Choroid plexus epithelial cell (primary cell): ENCODE data around the gene NPAS3.
A peak's percentile ranks its signal among the peaks of the same experiment; 100 is the strongest.

ENCODE experiments used
- DNase-seq: peaks from one replicate; pipeline ENCODE4 v3.0.0-alpha.2; 2010; ENCODE audit warnings: low read depth
- H3K4me3 ChIP-seq: 2 replicates; pipeline ENCODE4 v1.5.1; 2011; ENCODE audit warnings: low read depth, mild to moderate bottlenecking, control low read depth, low read length, moderate library complexity
- CTCF ChIP-seq: conservative IDR thresholded peaks from 2 replicates; pipeline ENCODE4 v1.5.1; 2011; ENCODE audit warnings: low read depth, mild to moderate bottlenecking, control low read depth, inconsistent platforms, low read length, moderate library complexity

Gene NPAS3

GRCh38 chr14:33568935-33569579 lies 630.4 kb downstream of the NPAS3 start:
- no peak for TF ChIP-seq CTCF
- peak; percentile 55 for DNase-seq
- no peak overlapping the region for H3K4me3 ChIP-seq

- no peak overlapping the region for H3K4me3 ChIP-seq
- no peak for TF ChIP-seq CTCF
- peak; percentile 53 for DNase-seq
These were observed 631.4 kb downstream of the NPAS3 start for GRCh38 chr14:33569821-33570687.

- H3K4me3 ChIP-seq = no peak overlapping the region
- TF ChIP-seq CTCF = no peak
- DNase-seq = peak; percentile 54
These were observed 632.1 kb downstream of the NPAS3 start for GRCh38 chr14:33570694-33571310.

GRCh38 chr14:33573301-33573880 lies 634.7 kb downstream of the NPAS3 start:
- no peak for DNase-seq
- TF ChIP-seq CTCF = no peak
- H3K4me3 ChIP-seq = no peak overlapping the region

- no peak for TF ChIP-seq CTCF
- DNase-seq = no peak
- no peak overlapping the region for H3K4me3 ChIP-seq
These were observed 637.3 kb downstream of the NPAS3 start for GRCh38 chr14:33576014-33576413.

- TF ChIP-seq CTCF = no peak
- no peak for DNase-seq
- H3K4me3 ChIP-seq = no peak overlapping the region
These were observed 640.0 kb downstream of the NPAS3 start for GRCh38 chr14:33578461-33579216.
